NB4 (cell line): ENCODE results near the gene BRPF3.
A peak's percentile ranks its signal among the peaks of the same experiment; 100 is the strongest.

Experiments
- DNase-seq: peaks from one replicate; pipeline ENCODE4 v3.0.0; 2010; ENCODE audit warnings: low read depth
- H3K4me3 ChIP-seq: one replicate; pipeline ENCODE4 v1.5.1; 2011; ENCODE audit warnings: mild to moderate bottlenecking, low read depth, low read length, moderate library complexity
- MYC ChIP-seq: IDR thresholded peaks from 2 replicates; pipeline ENCODE4 v1.6.1; 2011; ENCODE audit warnings: low read depth, low read length
- POLR2A ChIP-seq: IDR thresholded peaks from 2 replicates; pipeline ENCODE4 v1.6.1; 2011; ENCODE audit warnings: mild to moderate bottlenecking; ENCODE audit not compliant: insufficient read length; ENCODE audit errors: extremely low read depth
- TF ChIP-seq, protein P1 (sequence below): IDR thresholded peaks from 2 replicates; pipeline ENCODE4 v1.6.1; 2011; ENCODE audit warnings: low read depth, low read length
- TF ChIP-seq, protein P2 (sequence below): IDR thresholded peaks from one replicate; pipeline ENCODE4 v1.5.1; 2012; ENCODE audit warnings: low read depth, low read length

The BRPF3 gene

DNA sequence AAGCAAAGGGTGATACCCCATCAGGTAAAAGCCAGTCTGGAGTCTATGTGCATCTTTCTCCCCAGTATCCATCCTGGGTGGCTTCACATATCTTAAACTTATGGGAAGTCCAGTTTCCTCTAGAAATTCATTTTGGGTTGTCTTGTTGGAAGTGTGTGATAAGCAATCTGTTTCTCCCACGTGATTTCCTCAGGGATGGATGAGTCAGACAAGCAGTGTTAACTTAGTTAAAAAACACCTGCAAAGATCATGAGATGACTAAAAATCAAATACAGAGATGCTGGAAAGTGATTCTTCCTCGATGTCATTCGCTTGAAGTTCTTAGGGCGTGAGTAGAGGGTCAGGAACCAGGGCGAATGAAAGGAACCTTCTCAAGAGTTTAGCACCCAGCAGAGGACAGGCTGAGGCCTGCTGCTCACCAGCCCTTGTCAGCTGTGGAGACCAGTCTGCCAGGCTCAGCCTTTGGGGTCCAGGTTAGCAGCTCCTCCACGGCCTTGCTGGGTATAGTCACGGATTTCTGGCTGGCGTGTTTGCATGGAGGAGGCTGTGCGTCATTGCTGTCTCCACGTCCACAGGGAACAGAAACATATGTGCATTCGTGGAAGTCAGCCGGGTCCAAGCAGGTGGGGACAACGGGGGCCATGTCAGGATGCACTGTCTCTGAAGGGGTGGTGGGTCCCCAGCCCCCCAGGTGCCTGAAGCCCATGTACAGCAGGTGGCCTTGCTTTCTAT, 70.5 kb downstream of the BRPF3 start:
- TF ChIP-seq MYC (no peak), POLR2A (no peak)
- TF ChIP-seq, protein P1, sequence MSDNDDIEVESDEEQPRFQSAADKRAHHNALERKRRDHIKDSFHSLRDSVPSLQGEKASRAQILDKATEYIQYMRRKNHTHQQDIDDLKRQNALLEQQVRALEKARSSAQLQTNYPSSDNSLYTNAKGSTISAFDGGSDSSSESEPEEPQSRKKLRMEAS: no peak
- TF ChIP-seq, protein P2, sequence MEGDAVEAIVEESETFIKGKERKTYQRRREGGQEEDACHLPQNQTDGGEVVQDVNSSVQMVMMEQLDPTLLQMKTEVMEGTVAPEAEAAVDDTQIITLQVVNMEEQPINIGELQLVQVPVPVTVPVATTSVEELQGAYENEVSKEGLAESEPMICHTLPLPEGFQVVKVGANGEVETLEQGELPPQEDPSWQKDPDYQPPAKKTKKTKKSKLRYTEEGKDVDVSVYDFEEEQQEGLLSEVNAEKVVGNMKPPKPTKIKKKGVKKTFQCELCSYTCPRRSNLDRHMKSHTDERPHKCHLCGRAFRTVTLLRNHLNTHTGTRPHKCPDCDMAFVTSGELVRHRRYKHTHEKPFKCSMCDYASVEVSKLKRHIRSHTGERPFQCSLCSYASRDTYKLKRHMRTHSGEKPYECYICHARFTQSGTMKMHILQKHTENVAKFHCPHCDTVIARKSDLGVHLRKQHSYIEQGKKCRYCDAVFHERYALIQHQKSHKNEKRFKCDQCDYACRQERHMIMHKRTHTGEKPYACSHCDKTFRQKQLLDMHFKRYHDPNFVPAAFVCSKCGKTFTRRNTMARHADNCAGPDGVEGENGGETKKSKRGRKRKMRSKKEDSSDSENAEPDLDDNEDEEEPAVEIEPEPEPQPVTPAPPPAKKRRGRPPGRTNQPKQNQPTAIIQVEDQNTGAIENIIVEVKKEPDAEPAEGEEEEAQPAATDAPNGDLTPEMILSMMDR: no peak
- no peak for DNase-seq

DNA sequence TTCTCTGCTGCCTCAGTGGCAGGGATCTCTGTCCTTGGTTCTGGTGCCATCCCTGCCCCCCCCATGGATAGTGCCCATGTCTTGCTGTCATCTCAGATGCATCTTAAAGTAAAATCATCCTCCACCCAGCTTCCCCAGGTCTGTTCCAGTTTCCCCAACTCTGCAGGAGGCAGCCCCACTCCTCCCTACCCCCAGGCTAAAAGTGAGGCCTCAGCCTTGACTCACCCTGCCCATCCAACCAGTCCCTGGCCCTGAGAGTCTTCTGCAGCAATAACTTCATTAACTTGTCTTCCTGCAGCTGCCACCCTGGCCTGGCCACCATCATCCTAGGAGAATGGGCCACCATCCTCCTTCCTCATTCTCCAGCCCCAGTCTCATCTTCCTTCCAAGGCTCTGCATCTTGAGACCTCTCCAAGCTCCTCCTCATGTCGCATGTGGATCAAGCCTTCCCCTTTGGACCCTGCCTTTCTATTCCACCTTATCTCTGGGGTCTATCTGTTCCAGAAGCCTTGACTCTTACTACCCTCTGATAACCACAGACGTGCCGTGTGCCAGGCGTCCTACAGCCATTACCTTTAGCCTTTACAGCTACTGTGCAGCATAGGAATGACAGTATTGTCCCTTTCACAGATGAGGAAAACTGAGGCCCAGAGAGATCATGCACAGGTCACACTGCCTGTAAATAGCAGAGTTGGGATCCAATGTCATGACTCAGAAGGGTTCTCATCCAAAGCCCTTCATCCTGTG, 71.4 kb downstream of the BRPF3 start:
- no peak for DNase-seq
- TF ChIP-seq POLR2A (no peak), MYC (no peak)
- TF ChIP-seq, protein P2: no peak
- TF ChIP-seq, protein P1: no peak
- H3K4me3 ChIP-seq: no peak overlapping the region

More for the DNA sequence above, 70.5 kb downstream of the BRPF3 start:
- H3K4me3 ChIP-seq: no peak overlapping the region

DNA sequence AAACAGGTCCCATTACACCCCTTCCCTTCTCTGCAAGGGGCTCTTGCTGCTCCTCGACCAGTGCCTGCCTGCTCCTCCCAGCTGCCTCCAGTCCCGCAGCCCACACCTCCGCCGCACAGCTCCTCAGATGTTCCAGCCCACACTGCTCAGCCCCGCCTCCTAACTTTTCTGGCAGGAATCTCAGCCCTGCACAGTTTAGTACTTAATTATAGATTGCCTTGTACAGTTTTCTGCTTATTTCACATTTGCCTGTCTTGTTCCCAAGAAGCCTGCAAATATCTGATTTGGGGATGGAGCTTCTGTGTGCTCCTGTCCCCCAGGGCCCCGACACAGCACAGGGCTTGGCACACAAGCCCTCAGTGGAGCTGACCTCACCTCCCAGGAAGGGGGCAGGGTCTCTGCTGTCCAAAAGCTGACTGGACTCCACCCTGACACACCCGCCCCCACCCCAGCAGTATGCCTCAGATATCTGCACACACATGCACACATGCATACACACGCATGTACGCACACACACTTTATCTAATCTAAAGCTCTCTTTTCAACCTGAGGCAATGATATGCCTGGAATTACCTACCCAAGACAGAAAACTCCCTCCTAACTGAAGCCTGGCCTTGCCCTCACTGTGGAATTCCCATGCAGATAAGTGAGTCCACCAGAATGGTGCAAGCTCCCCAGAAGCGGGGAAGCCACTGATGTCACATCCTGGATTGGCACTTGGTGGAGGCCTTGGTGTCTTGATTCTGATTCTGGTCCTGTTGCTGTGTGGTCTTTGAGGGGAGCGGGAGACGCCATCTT, 72.1 kb downstream of the BRPF3 start:
- TF ChIP-seq, protein P2: no peak
- H3K4me3 ChIP-seq: no peak overlapping the region
- DNase-seq: no peak

DNA sequence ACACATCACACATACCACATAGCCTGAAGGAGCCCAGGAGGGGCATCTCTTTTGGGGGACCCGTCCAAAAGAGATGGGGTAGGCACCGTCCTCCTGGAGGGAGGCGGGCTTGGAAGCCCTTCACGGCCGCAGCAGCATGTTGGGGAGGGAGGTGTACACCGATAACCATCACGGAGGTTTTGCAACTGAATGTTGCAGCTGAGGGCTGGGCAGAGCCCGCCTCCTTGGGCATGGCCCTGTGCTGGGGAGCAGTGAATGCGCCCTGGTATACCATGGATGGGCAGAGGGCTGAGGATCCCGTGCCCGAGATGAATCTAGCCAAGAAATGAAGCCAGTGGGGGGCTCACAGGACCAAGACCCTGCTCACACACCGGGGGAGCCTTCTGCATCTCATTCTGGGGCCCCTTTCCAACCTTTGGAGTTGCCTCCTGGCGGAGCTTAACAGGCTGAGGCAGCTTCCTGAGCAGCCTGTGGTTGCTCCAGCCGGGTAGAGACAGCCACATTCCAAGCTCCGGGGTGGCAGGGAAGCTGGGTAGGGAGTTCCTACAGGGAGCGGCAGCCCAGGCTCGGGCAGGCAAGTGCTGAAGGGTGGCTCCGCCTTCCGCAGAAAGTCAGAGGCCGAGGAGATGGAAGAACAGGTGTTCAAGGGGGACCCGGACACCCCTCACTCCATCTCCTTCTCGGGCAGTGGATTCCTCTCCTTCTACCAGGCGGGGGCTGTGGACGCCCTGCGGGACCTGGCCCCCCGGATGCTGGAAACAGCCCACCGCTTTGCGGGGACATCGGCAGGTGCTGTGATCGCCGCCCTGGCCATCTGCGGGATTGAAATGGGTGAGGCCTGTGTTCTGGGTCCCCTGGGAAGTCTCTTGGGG, 73.5 kb downstream of the BRPF3 start, which contains the start of gene PNPLA1:
Gene PNPLA1, plus strand, starts transcription at position 227 of the 872 bp plus-strand sequence. Its CDS starts 400 bp downstream, at position 627.
- no peak within 1 kb of the TSS for H3K4me3 ChIP-seq
- peak; percentile 47 for DNase-seq
- no peak for TF ChIP-seq MYC
- TF ChIP-seq, protein P1: no peak
- TF ChIP-seq, protein P2: no peak
- no peak for TF ChIP-seq POLR2A

DNA sequence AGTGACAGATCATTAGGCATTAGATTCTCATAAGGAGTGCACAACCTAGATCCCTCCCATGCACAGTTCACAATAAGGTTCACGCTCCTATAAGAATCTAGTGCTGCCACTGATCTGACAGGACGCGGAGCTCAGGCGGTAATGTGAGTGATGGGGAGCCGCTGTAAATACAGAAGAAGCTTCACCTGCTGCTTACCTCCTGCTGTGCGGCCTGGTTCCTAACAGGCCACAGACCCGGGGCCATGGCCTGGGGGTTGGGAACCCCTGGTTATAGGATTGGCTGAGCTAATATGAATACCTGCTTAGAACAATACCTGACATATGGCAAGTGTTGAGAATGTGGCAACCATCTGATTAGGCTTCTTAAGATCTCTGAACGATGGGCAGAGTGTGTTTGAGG, 75.7 kb downstream of the BRPF3 start:
- H3K4me3 ChIP-seq: no peak overlapping the region
- TF ChIP-seq, protein P1: no peak
- TF ChIP-seq POLR2A: no peak
- TF ChIP-seq, protein P2: no peak
- TF ChIP-seq MYC: no peak
- DNase-seq: no peak
